Liver (tissue), 3 donors: ENCODE measurements around the gene ZBTB25.

Source experiments
- GABPA ChIP-seq, 2 donors: IDR thresholded peaks in 1 of 2; conservative IDR thresholded peaks in 1 of 2; 2 replicates each; pipeline ENCODE4 v1.6.1; 2016; ENCODE audit warnings: antibody characterized with exemption in 2 of 2, mild to moderate bottlenecking in 1 of 2, moderate library complexity in 1 of 2
- HNF4G ChIP-seq: IDR thresholded peaks from 2 replicates; pipeline ENCODE4 v1.6.1; 2016; ENCODE audit warnings: antibody characterized with exemption
- JUND ChIP-seq, 2 donors: IDR thresholded peaks; 2 replicates each; pipeline ENCODE4 v1.6.1; 2016; ENCODE audit warnings: antibody characterized with exemption in 2 of 2
- RAD21 ChIP-seq, 2 donors: IDR thresholded peaks; 2 replicates each; pipeline ENCODE4 v1.6.1; 2016; ENCODE audit warnings: antibody characterized with exemption in 2 of 2, mild to moderate bottlenecking in 2 of 2
- TAF1 ChIP-seq: conservative IDR thresholded peaks from 2 replicates; pipeline ENCODE4 v1.6.1; 2016; ENCODE audit warnings: antibody characterized with exemption, mild to moderate bottlenecking
- YY1 ChIP-seq: IDR thresholded peaks from 2 replicates; pipeline ENCODE4 v1.6.1; 2016; ENCODE audit warnings: antibody characterized with exemption, mild to moderate bottlenecking
- TF ChIP-seq, protein P1 (sequence below): fragments of 150-350 bp; IDR thresholded peaks from 2 replicates; pipeline ENCODE4 v1.5.1; 2017; ENCODE audit warnings: improper control_type of control experiment, low read depth, low read length; ENCODE audit not compliant: missing input control
- TF ChIP-seq, protein P2 (sequence below): IDR thresholded peaks from 2 replicates; pipeline ENCODE4 v1.6.1; 2016; ENCODE audit warnings: antibody characterized with exemption
- TF ChIP-seq, protein P3 (sequence below): IDR thresholded peaks from 2 replicates; pipeline ENCODE4 v1.6.1; 2016; ENCODE audit warnings: antibody characterized with exemption, mild to moderate bottlenecking
- TF ChIP-seq, protein P4 (sequence below): IDR thresholded peaks from 2 replicates; pipeline ENCODE4 v1.6.1; 2016; ENCODE audit warnings: antibody characterized with exemption
- donor health status: healthy.
- donor health status: healthy.

DNA sequence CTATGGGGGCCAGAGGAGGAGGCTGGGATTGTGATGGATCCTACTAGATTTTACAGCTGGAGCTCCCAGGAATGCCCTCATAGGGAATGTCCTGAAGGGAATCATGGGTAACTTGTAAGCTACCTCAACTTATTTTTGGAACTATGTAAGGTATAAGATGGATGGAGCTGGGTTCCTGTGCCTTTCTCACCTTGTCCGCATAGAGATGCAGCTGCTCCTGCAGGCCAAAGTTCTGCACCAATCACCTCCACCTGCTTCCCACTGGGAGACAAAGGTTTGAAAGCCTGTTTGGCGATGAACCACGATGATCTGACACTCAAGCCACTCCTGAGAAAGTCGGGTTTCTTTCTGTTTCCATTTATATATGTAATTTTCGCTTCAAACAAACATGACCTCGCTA, 39.0 kb downstream of the ZBTB25 start:
- TF ChIP-seq, protein P1, sequence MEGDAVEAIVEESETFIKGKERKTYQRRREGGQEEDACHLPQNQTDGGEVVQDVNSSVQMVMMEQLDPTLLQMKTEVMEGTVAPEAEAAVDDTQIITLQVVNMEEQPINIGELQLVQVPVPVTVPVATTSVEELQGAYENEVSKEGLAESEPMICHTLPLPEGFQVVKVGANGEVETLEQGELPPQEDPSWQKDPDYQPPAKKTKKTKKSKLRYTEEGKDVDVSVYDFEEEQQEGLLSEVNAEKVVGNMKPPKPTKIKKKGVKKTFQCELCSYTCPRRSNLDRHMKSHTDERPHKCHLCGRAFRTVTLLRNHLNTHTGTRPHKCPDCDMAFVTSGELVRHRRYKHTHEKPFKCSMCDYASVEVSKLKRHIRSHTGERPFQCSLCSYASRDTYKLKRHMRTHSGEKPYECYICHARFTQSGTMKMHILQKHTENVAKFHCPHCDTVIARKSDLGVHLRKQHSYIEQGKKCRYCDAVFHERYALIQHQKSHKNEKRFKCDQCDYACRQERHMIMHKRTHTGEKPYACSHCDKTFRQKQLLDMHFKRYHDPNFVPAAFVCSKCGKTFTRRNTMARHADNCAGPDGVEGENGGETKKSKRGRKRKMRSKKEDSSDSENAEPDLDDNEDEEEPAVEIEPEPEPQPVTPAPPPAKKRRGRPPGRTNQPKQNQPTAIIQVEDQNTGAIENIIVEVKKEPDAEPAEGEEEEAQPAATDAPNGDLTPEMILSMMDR = no peak
- no peak for TF ChIP-seq RAD21 (IDR thresholded peaks at IDR 0.05)
- no peak for TF ChIP-seq JUND (IDR thresholded peaks at IDR 0.05)
- TF ChIP-seq TAF1 = no peak
- TF ChIP-seq, protein P2, sequence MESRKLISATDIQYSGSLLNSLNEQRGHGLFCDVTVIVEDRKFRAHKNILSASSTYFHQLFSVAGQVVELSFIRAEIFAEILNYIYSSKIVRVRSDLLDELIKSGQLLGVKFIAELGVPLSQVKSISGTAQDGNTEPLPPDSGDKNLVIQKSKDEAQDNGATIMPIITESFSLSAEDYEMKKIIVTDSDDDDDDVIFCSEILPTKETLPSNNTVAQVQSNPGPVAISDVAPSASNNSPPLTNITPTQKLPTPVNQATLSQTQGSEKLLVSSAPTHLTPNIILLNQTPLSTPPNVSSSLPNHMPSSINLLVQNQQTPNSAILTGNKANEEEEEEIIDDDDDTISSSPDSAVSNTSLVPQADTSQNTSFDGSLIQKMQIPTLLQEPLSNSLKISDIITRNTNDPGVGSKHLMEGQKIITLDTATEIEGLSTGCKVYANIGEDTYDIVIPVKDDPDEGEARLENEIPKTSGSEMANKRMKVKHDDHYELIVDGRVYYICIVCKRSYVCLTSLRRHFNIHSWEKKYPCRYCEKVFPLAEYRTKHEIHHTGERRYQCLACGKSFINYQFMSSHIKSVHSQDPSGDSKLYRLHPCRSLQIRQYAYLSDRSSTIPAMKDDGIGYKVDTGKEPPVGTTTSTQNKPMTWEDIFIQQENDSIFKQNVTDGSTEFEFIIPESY = no peak
- no peak for TF ChIP-seq YY1
- TF ChIP-seq, protein P3, sequence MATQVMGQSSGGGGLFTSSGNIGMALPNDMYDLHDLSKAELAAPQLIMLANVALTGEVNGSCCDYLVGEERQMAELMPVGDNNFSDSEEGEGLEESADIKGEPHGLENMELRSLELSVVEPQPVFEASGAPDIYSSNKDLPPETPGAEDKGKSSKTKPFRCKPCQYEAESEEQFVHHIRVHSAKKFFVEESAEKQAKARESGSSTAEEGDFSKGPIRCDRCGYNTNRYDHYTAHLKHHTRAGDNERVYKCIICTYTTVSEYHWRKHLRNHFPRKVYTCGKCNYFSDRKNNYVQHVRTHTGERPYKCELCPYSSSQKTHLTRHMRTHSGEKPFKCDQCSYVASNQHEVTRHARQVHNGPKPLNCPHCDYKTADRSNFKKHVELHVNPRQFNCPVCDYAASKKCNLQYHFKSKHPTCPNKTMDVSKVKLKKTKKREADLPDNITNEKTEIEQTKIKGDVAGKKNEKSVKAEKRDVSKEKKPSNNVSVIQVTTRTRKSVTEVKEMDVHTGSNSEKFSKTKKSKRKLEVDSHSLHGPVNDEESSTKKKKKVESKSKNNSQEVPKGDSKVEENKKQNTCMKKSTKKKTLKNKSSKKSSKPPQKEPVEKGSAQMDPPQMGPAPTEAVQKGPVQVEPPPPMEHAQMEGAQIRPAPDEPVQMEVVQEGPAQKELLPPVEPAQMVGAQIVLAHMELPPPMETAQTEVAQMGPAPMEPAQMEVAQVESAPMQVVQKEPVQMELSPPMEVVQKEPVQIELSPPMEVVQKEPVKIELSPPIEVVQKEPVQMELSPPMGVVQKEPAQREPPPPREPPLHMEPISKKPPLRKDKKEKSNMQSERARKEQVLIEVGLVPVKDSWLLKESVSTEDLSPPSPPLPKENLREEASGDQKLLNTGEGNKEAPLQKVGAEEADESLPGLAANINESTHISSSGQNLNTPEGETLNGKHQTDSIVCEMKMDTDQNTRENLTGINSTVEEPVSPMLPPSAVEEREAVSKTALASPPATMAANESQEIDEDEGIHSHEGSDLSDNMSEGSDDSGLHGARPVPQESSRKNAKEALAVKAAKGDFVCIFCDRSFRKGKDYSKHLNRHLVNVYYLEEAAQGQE = no peak
- TF ChIP-seq GABPA (IDR thresholded peaks at IDR 0.05 in 1 of 2, conservative IDR thresholded peaks at IDR 0.05 in 1 of 2) = no peak
- TF ChIP-seq, protein P4, sequence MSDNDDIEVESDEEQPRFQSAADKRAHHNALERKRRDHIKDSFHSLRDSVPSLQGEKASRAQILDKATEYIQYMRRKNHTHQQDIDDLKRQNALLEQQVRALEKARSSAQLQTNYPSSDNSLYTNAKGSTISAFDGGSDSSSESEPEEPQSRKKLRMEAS = no peak
- TF ChIP-seq HNF4G = no peak
